GM12892 (cell line): ENCODE data around the gene UVSSA.

Experiments
- POLR2A ChIP-seq: IDR thresholded peaks from 2 replicates; pipeline ENCODE4 v1.6.1; 2011; ENCODE audit warnings: low read depth, low read length, control low read depth
- TAF1 ChIP-seq: IDR thresholded peaks from 2 replicates; pipeline ENCODE4 v1.6.1; 2011; ENCODE audit warnings: low read depth, mild to moderate bottlenecking, control low read depth, low read length, borderline replicate concordance

GRCh38 chr4:1305781-1306455 lies 41.1 kb upstream of the UVSSA start:
- TF ChIP-seq POLR2A, result no peak
- no peak for TF ChIP-seq TAF1
